Measurements from ENCODE around the gene GNAI2.
"Not testable (repeated sequence)": the region's sequence is repeated elsewhere in the genome, so short reads cannot be mapped to it uniquely, and the experiment has no call there.

Gene GNAI2

DNA sequence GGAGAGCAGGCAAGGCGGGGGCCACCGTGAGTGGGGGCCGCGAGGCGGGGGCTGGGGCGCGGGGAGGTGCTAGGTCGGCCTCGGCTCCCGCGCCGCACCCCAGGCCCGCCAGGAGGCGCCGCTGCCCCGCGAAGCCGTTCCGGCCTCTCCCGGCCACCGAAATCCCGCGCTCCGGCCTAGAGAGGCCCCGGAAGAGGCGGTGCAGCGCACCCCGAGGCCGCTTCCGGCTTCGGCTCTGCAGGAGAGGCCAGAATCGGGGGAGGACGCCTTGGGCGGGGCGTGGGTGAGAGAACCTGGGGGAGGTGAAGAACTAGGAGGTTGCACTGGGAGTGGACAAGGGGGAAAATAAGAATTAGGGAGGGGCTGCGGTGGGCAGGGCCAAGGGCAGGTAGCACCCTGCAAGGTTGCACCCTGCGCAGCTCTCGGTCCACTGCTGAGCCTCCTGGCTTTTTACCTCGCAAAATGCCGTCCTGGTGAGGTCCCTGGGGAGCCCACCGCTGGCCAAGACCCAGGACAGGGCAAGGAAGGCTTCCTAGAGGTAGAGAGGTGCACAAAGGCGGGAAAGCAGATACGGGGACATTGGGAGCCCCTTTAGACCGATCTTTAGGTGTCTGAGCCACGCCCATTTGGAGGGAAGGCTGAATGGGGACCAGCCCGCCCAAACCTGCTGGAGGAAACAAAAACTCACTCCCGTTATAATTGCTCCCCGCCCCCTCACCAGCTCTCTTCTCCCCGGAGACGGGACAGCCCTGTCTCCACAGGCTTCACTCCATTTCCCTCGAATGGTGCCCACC lies 8.4 kb upstream of the GNAI2 start:
- DNase-seq, result peak; percentile 78 to 97

GRCh38 chr3:50228184-50228763 lies 7.7 kb upstream of the GNAI2 start:
- DNase-seq, result not testable (repeated sequence)

DNA sequence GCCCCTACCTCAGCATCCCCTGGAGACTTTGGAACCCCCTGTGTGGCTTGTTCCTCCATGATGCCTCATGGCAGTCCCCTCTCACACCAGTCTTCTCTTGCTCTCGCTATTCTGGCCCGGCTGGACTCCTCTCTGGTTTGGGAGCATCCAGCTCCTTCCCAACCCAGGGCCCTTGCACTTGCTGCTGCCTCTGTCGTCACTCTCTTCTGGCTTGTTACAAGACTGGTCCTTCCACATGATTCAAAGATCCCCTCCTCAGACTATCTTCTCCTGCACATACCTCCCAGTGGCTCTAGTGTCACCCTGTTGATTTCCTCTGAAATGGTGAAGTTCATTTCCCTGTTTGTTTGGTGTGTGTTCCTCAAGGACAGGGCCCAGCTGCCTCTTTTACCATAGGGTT lies 6.5 kb upstream of the GNAI2 start:
- DNase-seq, result no peak

DNA sequence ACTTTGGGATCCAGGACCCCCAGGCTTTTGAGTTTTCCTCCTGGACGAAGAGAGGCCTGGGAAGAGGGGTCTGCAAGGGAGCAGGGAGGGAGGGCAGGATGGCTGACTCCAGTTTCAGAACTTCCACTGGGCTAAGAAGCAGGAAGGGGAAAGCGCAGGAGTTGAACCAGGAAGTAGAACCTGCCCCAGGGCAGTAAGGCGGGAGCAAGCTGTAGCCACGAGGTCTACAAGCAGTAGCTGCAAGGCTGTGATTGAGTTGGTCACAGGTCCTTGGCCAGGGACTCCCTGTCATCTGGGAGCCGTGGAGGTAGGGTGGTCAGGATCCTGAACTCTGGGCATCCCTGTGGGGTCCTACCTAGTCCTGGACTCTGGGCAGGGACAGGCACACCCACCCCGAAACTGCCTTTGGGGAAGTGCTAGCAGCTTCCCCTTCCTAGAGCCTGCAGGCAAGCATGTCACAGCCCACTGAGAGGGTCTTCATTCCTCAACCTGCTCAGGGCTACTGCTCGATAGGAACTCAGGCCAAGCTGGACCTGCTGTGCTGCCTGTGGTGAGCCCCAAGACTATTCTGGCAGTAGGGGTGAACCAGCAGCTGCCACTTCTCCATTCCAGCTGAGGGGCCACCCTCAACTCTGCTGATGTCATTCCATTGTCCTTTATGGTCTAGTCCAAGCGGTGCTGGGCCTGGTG lies 5.8 kb upstream of the GNAI2 start:
- DNase-seq, result no peak

- DNase-seq, result no peak
These were observed 5.2 kb upstream of the GNAI2 start for GRCh38 chr3:50230794-50231125.

DNA sequence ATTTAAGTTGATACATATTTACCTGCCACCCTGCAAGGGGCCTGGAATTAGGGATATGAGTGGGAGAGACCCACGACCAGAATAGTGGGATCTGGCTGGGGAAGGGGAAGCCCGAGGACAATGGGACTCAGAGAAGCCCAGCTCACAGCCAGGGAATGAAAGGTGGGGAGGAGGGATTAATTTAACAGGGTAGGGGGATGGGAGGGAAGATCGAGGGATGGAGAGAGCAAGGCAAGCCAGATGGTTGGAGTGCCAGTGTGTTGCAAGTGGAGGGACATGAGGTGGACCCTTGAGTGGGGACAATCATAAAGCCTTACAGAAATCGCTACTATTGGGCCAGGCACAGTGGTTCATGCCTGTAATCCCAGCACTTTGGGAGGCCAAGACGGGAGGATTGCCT lies 4.4 kb upstream of the GNAI2 start:
- DNase-seq, result no peak

GRCh38 chr3:50232303-50232702 lies 3.7 kb upstream of the GNAI2 start:
- DNase-seq, result no peak

- DNase-seq, result no peak
These were observed 2.8 kb upstream of the GNAI2 start for GRCh38 chr3:50233176-50233575.

DNA sequence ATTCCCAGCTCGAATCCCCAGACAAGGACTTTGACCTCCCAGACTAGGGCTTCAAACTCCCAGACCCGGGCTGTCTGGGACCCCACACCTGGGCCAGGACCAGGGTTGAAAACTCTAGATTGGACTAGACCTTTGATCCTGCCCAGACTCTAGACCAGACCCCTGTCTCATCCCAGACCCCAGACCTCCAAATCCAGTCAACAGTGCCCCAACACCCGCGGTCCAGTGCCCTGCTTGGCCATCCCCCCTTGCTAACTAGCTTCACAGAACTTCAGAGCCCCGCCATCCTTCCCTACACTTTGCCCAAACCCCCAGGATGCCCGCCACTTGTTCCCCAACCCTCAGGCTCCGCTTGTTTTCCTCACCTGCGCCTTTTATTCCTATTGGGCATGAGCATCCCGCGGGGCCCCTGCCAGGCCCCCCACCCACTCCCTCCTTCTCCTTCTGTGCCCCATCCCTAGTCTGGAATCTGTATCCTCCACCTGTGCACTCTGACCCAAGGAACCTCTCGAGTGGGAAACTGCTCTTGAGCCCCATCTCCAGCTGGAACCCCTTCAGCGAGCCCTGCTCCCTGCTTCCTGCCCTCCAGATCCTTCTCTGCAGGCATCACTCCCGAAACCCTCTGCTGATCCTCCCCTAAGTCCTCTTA lies 604 bp downstream of the GNAI2 start:
- DNase-seq, result no peak

DNA sequence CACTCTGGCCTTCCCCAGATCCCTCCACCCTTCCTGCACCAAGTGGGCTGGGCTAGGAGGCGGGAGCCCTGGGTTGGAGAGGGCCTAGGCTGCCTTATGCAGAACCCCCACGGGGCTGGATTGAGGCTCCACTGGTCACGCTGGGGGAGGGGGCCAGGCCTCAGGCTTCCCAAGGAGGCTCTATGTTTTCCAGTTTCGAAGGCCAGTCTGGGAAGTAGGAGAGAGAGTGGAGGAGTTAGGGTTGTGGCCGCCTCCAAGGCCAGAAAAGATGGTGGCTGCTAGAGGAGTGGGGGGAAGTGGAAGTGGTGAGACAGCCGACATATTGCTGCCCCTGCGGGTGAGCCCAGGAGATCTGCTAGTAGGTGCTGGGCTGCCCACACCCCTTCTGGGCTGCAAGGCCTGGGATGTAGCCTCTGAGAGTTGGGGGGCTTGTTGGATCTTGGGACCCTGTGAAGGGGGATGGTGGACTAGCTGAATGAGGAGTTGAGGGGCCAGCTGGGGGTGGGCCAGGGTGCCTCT lies 1.2 kb downstream of the GNAI2 start:
- peak in 1 of 2 experiments; percentile 44 for DNase-seq

GRCh38 chr3:50237754-50238548 lies 1.9 kb downstream of the GNAI2 start:
- DNase-seq, result peak; percentile 44 to 87

DNA sequence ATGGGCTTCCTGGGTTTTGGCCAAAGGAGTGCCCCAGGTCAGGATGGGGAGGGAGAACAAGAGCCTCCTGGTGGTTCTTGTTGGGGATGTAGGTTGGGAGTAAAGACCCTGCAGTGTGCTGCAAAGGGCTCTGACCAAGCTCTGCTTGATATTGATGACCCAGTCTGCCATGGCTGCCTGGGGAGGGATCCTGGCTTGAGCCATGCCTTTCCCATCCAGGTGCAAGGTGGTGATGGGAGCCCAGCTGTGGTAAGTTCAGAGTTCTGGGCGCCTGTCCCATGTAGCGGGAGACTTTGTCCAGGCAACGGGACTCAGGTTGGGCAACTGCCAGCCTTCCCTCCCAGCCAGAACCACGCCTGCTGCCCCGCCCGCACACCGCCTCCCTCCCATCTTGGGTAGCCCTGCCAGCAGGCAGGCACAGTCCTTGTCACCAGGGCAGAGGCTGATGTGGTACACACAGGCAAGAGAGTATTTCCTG lies 2.6 kb downstream of the GNAI2 start:
- no peak for DNase-seq

DNA sequence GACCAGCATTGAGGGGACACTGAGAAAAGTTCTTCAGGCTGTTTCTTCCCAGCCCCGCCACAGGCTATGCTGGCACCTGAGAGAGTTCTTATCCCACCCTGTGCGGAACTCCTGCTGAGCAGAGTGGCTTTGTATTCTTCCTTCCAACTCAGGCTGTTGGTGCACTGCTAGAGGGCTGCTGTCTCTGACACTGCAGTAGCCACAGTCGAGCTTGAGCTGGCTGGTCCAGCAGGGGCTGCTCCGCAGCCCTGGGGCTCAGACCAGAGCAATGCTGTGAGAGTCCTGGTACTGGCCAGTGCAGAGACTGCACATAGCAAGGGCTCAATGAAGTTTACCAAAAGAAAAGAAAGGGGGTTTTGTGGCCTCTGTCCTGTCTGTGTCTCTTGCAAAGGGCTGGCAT lies 3.6 kb downstream of the GNAI2 start:
- DNase-seq, result no peak

DNA sequence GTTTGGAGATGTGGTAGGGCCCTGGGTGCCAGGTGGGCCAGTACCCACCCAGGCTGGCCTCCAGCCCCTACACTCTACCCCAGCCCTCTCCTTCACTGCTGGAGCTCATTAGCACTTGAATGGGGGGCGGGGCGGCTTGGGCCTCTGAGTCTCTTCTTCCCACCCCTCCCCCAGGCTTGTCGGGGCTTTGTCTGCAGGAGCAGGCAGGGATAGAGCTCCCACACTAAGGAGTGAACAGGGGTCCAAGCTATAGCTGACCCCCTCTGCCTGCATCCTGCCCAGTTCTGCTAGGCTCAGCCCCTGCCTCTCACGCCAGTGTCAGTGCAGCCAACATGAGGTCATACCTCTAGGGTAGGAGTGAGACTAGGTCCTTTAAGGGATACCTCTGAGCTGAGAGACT lies 5.2 kb downstream of the GNAI2 start:
- DNase-seq, result no peak

GRCh38 chr3:50241713-50242380 lies 5.8 kb downstream of the GNAI2 start:
- DNase-seq, result no peak

DNA sequence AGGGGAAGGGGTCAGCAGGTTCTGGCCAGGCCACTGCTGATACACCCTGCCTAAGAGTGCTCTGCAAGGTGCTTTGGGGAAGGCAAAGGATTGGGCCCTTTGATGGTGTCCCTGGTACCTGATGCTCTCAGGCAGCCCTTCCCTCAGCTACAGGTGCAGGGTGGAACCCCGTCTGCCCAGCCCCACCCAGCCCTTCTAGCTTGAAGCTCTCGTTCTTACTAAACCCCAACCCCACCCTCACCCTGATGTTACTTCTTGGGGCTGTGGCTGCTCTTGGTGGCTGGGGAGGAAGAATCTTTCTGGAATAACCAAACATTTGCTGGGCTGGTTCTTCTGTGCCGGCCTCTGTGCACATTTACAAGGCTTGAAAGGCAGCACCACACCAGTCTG lies 6.4 kb downstream of the GNAI2 start:
- no peak for DNase-seq

GRCh38 chr3:50242851-50243542 lies 7.0 kb downstream of the GNAI2 start:
- no peak for DNase-seq

GRCh38 chr3:50243543-50243895 lies 7.5 kb downstream of the GNAI2 start:
- DNase-seq, result no peak

- DNase-seq, result not testable (repeated sequence)
These were observed 8.8 kb downstream of the GNAI2 start for GRCh38 chr3:50244813-50245212.

DNA sequence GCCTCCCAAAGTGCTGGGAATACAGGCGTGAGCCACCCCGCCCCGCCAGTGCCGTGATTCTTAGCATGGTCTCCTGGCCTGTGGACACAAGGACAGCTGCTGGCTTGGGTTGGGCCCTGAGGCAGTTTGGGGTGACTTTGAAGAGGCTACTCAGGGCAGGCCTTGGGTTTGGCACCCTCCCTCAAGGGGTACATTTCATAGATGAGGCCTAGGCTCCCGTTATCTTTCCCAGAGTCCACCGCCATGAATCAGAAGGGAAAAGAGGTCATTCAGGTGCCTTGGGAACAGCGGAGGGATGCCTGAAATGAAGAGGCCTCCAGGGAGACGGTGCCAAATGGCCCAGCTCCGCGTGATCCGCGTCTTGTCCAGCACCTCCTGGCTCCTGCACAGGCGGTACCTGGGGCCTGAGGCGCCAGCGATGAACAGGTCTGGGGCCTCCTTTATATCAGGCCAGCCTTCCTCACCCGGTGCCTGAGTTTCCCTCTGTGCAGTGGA lies 9.3 kb downstream of the GNAI2 start:
- DNase-seq, result no peak

DNA sequence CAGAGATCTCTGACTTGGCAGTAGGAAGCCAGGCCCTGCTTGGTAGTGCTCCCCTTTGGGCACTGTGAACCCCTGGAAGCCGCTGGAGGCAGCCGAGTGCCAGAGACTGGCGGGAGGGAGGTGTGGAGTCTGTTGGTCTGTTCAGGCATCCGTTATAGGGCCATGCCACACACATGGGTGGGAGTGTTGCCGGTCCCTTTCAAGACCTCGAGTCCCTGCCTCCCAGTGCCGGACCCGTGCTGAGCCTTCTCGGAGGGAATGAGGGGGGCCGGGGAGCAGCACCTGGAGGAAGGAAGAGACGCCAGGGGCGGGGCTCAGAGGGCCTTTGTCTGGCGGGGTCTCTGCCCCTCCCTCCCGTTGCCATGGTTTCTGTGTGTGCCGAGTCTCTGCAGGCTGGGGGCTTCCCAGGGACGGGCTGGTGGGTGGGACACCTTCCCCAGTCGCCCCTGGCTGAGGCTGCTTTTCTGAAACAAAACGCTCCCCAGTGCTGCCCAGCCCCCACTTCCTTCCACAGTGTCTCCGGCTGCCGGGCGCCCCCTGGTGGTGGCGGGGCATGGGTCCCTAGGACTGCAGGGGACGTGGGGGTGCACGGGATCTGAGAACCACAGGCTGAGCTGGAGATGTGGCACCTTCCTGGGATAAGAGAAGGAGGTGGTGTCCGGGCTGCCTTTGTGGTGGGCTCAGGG lies 10.0 kb downstream of the GNAI2 start:
- peak; percentile 61 to 89 for DNase-seq

Data from NCI-H526 (cell line).